ENCODE data around the gene VDAC1. TPM values are rescaled to one million over a fixed set of nuclear protein-coding genes. Genes with fewer than 3 reads are reported as not detected.

The VDAC1 gene
- total RNA-seq, 1 experiment from 2014 or later: 732 TPM

GRCh38 chr5:134025786-134026185 lies 21.0 kb upstream of the VDAC1 start:
- DNase-seq (ENCODE audit: low spot score): no peak

GRCh38 chr5:134024811-134025210 lies 20.0 kb upstream of the VDAC1 start:
- DNase-seq (ENCODE audit: low spot score): no peak

GRCh38 chr5:134022333-134022732 lies 17.6 kb upstream of the VDAC1 start:
- DNase-seq (ENCODE audit: low spot score): no peak

GRCh38 chr5:134020188-134020587 lies 15.4 kb upstream of the VDAC1 start:
- no peak for DNase-seq (ENCODE audit: low spot score)

GRCh38 chr5:134019636-134020035 lies 14.9 kb upstream of the VDAC1 start:
- DNase-seq (ENCODE audit: low spot score): no peak

GRCh38 chr5:134018986-134019316 lies 14.2 kb upstream of the VDAC1 start:
- no peak for DNase-seq (ENCODE audit: low spot score)

- peak; percentile 88 for DNase-seq (ENCODE audit: low spot score)
These were observed 13.6 kb upstream of the VDAC1 start for GRCh38 chr5:134018154-134018985.

GRCh38 chr5:134008266-134008749 lies 3.5 kb upstream of the VDAC1 start:
- no peak for DNase-seq (ENCODE audit: low spot score)

GRCh38 chr5:134007581-134008265 lies 2.9 kb upstream of the VDAC1 start:
- no peak for DNase-seq (ENCODE audit: low spot score)

GRCh38 chr5:134006115-134006514 lies 1.3 kb upstream of the VDAC1 start:
- no peak for DNase-seq (ENCODE audit: low spot score)

- DNase-seq (ENCODE audit: low spot score): no peak
These were observed 764 bp upstream of the VDAC1 start for GRCh38 chr5:134005417-134006061.

- no peak for DNase-seq (ENCODE audit: low spot score)
These were observed 754 bp downstream of the VDAC1 start for GRCh38 chr5:134003817-134004625.

- no peak for DNase-seq (ENCODE audit: low spot score)
These were observed 1.5 kb downstream of the VDAC1 start for GRCh38 chr5:134003064-134003816.

GRCh38 chr5:134001938-134002731 lies 2.6 kb downstream of the VDAC1 start:
- DNase-seq (ENCODE audit: low spot score): no peak

GRCh38 chr5:134000696-134001453 lies 3.9 kb downstream of the VDAC1 start:
- DNase-seq (ENCODE audit: low spot score): no peak

GRCh38 chr5:134000091-134000511 lies 4.7 kb downstream of the VDAC1 start:
- no peak for DNase-seq (ENCODE audit: low spot score)

- no peak for DNase-seq (ENCODE audit: low spot score)
These were observed 6.0 kb downstream of the VDAC1 start for GRCh38 chr5:133998807-133999206.

GRCh38 chr5:133998042-133998441 lies 6.7 kb downstream of the VDAC1 start:
- DNase-seq (ENCODE audit: low spot score): no peak

- DNase-seq (ENCODE audit: low spot score): no peak
These were observed 8.0 kb downstream of the VDAC1 start for GRCh38 chr5:133996683-133997252.
